Mammary epithelial cell (primary cell): ENCODE data around the gene DNAJC1.

Experiments used
- EZH2 ChIP-seq: IDR thresholded peaks from 2 replicates; pipeline ENCODE4 v1.6.1; 2012; ENCODE audit warnings: low read length, inconsistent platforms, borderline replicate concordance
- TF ChIP-seq, protein P1 (sequence below), 2 donors: IDR thresholded peaks in 1 of 2; conservative IDR thresholded peaks in 1 of 2; 2 replicates each; pipeline ENCODE4 v1.5.1; 2011 to 2012; ENCODE audit warnings: inconsistent platforms in 2 of 2, low read length in 2 of 2, mild to moderate bottlenecking in 2 of 2, control low read depth in 1 of 2, low read depth in 1 of 2; ENCODE audit not compliant: insufficient read depth in 1 of 2; ENCODE audit errors: extremely low read depth in 1 of 2

DNA sequence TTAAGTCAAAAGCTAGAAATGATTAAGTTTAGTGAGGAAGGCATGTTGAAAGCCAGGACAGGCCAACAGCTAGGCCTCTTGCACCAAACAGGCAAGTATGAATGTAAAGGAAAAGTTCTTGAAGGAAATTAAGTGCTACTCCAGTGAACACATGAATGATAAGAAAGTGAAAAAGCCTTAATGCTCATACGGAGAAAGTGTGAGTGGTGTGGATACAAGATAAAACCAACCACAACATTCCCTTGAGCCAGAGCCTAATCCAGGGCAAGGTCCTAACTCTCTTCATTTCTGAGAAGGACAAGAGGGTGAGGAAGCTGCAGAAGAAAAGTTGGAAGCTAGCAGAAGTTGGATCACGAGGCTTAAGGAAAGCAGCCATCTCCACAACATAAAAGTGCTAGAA is 53.0 kb downstream of the DNAJC1 start:
- TF ChIP-seq, protein P1, sequence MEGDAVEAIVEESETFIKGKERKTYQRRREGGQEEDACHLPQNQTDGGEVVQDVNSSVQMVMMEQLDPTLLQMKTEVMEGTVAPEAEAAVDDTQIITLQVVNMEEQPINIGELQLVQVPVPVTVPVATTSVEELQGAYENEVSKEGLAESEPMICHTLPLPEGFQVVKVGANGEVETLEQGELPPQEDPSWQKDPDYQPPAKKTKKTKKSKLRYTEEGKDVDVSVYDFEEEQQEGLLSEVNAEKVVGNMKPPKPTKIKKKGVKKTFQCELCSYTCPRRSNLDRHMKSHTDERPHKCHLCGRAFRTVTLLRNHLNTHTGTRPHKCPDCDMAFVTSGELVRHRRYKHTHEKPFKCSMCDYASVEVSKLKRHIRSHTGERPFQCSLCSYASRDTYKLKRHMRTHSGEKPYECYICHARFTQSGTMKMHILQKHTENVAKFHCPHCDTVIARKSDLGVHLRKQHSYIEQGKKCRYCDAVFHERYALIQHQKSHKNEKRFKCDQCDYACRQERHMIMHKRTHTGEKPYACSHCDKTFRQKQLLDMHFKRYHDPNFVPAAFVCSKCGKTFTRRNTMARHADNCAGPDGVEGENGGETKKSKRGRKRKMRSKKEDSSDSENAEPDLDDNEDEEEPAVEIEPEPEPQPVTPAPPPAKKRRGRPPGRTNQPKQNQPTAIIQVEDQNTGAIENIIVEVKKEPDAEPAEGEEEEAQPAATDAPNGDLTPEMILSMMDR (conservative IDR thresholded peaks at IDR 0.05 in 1 of 2, IDR thresholded peaks at IDR 0.05 in 1 of 2; ENCODE audit: extremely low read depth in 1 of 2, insufficient read depth in 1 of 2, low read depth in 1 of 2, low read length in 2 of 2): no peak
- TF ChIP-seq EZH2: no peak
